ENCODE data around the gene INTU.

INTU gene

DNA sequence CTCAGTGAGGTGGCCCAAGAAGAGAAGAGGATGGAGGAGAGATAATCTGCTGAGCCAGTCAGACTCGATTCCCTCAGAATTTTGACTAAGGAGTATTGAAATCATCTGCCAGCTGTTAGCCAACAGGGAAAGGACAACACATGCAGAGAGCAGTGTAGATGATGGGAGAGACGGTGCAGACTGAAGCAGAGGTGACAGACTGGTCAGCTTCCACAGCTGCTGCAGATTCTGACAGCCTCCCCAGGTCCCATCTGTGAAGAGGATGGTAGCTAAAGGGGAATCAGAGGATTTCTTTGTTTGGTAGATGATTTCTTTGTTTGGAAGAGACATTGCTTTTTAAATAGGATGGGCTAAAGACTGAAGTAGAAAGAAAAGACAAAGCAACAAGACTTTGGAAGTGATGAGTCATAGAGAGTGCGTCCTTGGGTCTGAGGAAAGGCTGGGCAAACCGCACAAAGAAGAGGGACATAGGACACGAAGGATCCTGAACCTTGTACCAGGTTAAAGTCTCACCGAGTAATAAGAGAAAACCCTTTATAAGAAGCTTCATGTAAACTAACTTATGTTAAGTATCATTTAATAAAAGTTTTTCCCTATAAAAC is 27.6 kb downstream of the INTU start:
- TF ChIP-seq, protein P1, sequence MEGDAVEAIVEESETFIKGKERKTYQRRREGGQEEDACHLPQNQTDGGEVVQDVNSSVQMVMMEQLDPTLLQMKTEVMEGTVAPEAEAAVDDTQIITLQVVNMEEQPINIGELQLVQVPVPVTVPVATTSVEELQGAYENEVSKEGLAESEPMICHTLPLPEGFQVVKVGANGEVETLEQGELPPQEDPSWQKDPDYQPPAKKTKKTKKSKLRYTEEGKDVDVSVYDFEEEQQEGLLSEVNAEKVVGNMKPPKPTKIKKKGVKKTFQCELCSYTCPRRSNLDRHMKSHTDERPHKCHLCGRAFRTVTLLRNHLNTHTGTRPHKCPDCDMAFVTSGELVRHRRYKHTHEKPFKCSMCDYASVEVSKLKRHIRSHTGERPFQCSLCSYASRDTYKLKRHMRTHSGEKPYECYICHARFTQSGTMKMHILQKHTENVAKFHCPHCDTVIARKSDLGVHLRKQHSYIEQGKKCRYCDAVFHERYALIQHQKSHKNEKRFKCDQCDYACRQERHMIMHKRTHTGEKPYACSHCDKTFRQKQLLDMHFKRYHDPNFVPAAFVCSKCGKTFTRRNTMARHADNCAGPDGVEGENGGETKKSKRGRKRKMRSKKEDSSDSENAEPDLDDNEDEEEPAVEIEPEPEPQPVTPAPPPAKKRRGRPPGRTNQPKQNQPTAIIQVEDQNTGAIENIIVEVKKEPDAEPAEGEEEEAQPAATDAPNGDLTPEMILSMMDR (conservative IDR thresholded peaks at IDR 0.05; ENCODE audit: control insufficient read depth, insufficient read depth, low read depth, low read length): no peak
- H3K4me3 ChIP-seq (ENCODE audit: control insufficient read depth, low read depth, low read length): no peak overlapping the region
- no peak for DNase-seq (ENCODE audit: low read depth)

DNA sequence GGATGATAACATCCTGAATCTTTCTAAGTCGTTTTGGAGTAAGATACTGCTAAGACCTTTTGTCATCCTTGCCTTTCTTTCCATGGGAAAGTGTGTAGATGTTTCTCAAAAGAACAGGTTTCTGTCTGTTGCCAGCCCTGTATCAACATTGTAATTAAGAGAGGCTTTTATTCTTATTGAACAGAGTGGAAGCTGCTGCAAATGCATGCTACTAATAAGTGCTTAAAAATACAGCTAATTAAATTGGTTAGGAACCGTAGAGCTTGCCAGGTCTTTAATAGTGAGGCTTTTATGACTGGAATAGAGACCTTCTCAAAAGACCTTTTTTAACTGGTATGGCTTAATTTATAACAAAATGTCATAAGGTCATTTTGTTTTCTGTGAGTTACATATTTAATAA is 34.4 kb downstream of the INTU start:
- TF ChIP-seq, protein P1 (conservative IDR thresholded peaks at IDR 0.05; ENCODE audit: control insufficient read depth, insufficient read depth, low read depth, low read length): no peak
- no peak for DNase-seq (ENCODE audit: low read depth)
- no peak overlapping the region for H3K4me3 ChIP-seq (ENCODE audit: control insufficient read depth, low read depth, low read length)

DNA sequence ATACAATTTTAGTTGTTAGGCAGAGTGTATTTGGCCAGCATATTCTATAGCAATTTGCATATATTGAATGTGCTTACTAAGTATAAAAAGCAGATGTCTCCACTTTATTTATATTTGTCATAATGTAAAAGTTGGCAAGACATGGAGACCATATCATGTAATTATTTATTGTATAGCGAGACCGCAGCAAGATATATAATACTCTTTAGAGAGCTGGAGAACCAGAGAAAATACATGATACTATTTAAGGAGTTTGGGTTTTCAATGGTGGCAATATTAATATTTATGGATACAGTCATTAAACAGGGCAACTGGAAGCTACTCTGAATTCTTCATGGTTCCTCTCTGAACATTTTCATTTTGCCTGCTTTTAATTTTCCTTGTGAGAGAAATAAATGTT is 35.0 kb downstream of the INTU start:
- TF ChIP-seq, protein P1 (conservative IDR thresholded peaks at IDR 0.05; ENCODE audit: control insufficient read depth, insufficient read depth, low read depth, low read length): no peak
- H3K4me3 ChIP-seq (ENCODE audit: control insufficient read depth, low read depth, low read length): no peak overlapping the region
- no peak for DNase-seq (ENCODE audit: low read depth)

DNA sequence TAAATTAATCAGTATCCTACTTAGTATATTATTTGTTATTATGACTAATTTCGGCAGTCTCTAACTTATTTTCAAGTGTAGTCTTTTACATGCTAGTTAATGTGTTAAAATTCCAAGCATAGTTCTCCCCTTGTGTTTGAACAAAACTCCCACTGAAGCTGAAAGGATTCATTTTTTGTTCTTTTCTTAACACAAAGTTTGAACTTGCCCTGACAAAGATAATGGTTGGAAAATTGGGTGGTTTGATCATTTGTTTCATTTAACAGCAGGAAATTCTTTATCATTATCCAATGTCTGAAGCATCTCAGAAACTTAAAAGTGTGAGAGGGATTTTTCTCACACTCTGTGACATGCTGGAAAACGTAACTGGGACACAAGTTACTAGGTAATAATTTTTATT is 36.0 kb downstream of the INTU start:
- no peak overlapping the region for H3K4me3 ChIP-seq (ENCODE audit: control insufficient read depth, low read depth, low read length)
- no peak for DNase-seq (ENCODE audit: low read depth)
- TF ChIP-seq, protein P1 (conservative IDR thresholded peaks at IDR 0.05; ENCODE audit: control insufficient read depth, insufficient read depth, low read depth, low read length): no peak

DNA sequence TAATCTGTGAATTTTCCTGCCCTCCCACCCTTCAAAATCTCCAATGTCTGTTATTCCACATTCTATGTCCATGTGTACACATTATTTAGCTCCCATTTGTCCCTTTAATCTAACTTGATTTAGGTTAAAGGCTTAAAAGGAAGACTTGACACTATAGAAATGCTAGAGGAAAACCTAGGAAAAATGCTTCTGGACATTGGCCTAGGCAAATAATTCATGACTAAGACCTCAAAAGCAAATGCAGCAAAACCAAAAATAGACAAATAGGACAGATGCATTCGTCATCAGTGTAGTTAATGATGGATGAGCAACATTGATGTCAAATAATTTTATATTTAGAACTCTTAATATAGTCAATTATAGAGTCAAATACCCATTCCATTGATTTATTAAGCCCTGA is 36.9 kb downstream of the INTU start:
- TF ChIP-seq, protein P1 (conservative IDR thresholded peaks at IDR 0.05; ENCODE audit: control insufficient read depth, insufficient read depth, low read depth, low read length): no peak
- no peak overlapping the region for H3K4me3 ChIP-seq (ENCODE audit: control insufficient read depth, low read depth, low read length)
- no peak for DNase-seq (ENCODE audit: low read depth)

DNA sequence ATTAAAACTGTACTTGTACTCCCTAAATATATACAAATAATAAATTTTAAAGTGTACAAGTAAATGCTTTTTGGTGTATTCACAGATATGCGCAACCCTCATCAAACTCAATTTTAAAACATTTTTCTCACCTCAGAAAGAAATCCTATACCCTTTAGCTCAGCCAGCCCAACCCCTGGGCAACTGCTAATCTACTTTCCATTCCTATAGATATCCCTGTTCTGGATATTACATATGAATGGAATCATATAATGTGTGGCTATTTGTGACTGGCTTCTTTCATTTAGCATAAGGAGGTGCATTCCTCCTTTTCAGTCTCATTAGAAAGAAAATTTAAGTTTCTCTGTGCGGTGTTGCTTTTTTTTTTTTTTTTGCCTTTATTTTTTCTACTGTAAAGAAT is 39.4 kb downstream of the INTU start:
- TF ChIP-seq, protein P1 (conservative IDR thresholded peaks at IDR 0.05; ENCODE audit: control insufficient read depth, insufficient read depth, low read depth, low read length): no peak
- no peak for DNase-seq (ENCODE audit: low read depth)
- H3K4me3 ChIP-seq (ENCODE audit: control insufficient read depth, low read depth, low read length): no peak overlapping the region

DNA sequence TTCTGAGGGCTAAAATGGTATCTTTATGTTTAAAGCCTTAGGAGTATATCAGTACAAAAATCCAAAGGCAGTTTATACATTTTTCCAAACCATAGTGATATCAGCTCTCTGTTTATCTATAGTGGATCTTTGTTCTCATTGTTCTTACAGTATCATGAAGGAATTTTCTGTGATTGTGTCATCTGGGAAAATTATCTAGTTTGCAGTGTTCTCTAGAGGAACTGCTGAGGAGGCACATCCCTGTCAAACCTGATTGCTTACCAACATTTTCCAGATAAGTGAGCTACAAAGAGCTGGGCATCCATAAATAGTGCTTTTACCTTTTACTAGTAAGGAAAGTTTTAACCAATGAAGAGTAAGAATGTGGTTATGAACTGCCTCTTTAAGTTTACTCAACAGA is 52.5 kb downstream of the INTU start:
- no peak overlapping the region for H3K4me3 ChIP-seq (ENCODE audit: control insufficient read depth, low read depth, low read length)
- TF ChIP-seq, protein P1 (conservative IDR thresholded peaks at IDR 0.05; ENCODE audit: control insufficient read depth, insufficient read depth, low read depth, low read length): no peak
- DNase-seq (ENCODE audit: low read depth): peak; percentile 1
